Activated naive CD4-positive, alpha-beta T cell treated with anti-CD3 and anti-CD28 coated beads for 36 hours (primary cell): ENCODE results near the gene HSD17B13. TPM values are rescaled to one million over a fixed set of nuclear protein-coding genes. Genes with fewer than 3 reads are reported as not detected.
"Not testable (repeated sequence)": the region's sequence is repeated elsewhere in the genome, so short reads cannot be mapped to it uniquely, and the experiment has no call there.

Experiments used
- CTCF ChIA-PET: fragments of 350-600 bp; sonication (Branson Sonifier 250); formaldehyde crosslinking; loops from one replicate; lab custom pipeline; 2021; ENCODE audit warnings: antibody characterized with exemption; lab: Charles Lee
- DNase-seq: peaks from one replicate; pipeline ENCODE4 v3.0.0-alpha.2; 2020
- H3K27ac Mint-ChIP-seq: one replicate; pipeline ENCODE4 v1.8.0; 2021; ENCODE audit warnings: mild to moderate bottlenecking, mixed read lengths
- H3K27me3 Mint-ChIP-seq: one replicate; pipeline ENCODE4 v1.8.0; 2021; ENCODE audit warnings: low read depth, mixed read lengths
- H3K36me3 Mint-ChIP-seq: one replicate; pipeline ENCODE4 v1.8.0; 2021; ENCODE audit warnings: low read depth, mixed read lengths
- H3K4me1 Mint-ChIP-seq: one replicate; pipeline ENCODE4 v1.8.0; 2021; ENCODE audit warnings: low read depth, mixed read lengths
- H3K4me3 Mint-ChIP-seq: one replicate; pipeline ENCODE4 v1.8.0; 2021; ENCODE audit warnings: mild to moderate bottlenecking, moderate library complexity, mixed read lengths
- H3K9me3 Mint-ChIP-seq: one replicate; pipeline ENCODE4 v1.8.0; 2021; ENCODE audit warnings: mixed read lengths
- intact Hi-C: fragments of 100-400 bp; cut with micrococcal nuclease; formaldehyde crosslinking; loops from one replicate; pipeline ENCODE4 v1.15.1; 2023
- total RNA-seq, 2 experiments: library from RNA; stranded (reverse); gene quantifications; one replicate each; pipeline ENCODE4 v1.2.3, GENCODE V29; 2021

HSD17B13 gene
- total RNA-seq, 2 experiments from 2014 or later: 0.10 to 0.12 TPM

DNA sequence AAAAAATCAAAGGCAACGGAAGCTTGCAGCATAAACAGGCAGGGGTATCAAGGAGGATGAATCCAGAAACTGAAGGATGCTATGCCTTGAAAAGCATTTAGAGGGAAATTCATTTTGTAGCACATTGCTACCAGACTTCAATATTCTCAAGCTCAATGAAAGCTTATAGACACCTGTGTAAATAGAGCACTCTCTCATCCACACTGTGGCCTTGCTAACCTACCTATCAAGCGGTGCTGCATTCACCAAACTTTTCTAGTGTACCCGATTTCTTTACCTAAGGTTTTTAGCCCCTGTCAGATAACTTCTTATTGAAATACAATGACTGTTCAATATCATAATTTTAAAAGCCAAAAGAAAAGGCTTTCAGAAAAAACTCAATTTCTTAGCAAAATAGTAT, 20.2 kb upstream of the HSD17B13 start:
- H3K27me3 Mint-ChIP-seq: no peaks in the 10 kb centered on the region
- H3K27ac Mint-ChIP-seq: no peak overlapping the region
- H3K9me3 Mint-ChIP-seq: peaks cover 21% of the 10 kb centered on the region
- CTCF ChIA-PET: no interaction called here
- intact Hi-C loops: no loop called here
- H3K36me3 Mint-ChIP-seq: peaks cover 59% of the 10 kb centered on the region
- H3K4me3 Mint-ChIP-seq: no peak overlapping the region
- DNase-seq: no peak
- H3K4me1 Mint-ChIP-seq: no peaks in the 10 kb centered on the region

DNA sequence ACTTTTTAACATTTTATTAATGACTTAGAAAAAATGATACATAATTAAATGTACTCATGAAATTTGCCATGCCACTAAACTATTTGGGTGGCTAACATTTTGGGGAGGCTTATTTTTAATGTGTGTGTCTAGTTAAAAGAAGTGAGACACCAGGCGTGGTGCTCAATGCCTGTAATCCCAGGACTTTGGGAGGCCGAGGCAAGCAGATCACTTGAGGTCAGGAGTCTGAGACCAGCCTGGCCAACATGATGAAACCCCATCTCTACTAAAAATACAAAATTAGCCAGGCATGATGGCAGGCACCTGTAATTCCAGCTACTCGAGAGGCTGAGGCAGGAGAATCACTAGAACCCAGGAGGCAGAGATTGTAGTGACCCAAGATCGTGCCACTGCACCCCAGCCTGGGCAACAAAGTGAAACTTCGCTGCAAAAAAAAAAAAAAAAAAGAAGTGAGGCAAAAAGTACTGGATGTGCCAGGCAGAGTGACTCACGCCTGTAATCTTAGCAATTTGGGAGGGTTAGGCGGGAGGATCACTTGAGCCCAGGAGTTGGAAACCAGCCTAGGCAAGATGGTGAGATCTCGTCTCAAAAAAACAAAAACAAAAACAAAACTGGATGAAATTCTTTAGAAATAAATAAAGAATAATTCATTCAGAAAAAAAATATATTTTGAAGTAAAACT, 19.4 kb upstream of the HSD17B13 start:
- H3K4me3 Mint-ChIP-seq, H3K4me1 Mint-ChIP-seq, H3K27me3 Mint-ChIP-seq, intact Hi-C loops, H3K27ac Mint-ChIP-seq, CTCF ChIA-PET, DNase-seq: not testable (repeated sequence)
- peaks cover 62% of the 10 kb centered on the region for H3K36me3 Mint-ChIP-seq
- H3K9me3 Mint-ChIP-seq: peaks cover 23% of the 10 kb centered on the region

- no peaks in the 10 kb centered on the region for H3K27me3 Mint-ChIP-seq
- peaks cover 17% of the 10 kb centered on the region for H3K9me3 Mint-ChIP-seq
- H3K4me1 Mint-ChIP-seq: no peaks in the 10 kb centered on the region
- intact Hi-C loops: no loop called here
- no peak overlapping the region for H3K27ac Mint-ChIP-seq
- H3K36me3 Mint-ChIP-seq: peaks cover 58% of the 10 kb centered on the region
- H3K4me3 Mint-ChIP-seq: no peak overlapping the region
- CTCF ChIA-PET: no interaction called here
- no peak for DNase-seq
Observed at GRCh38 chr4:87339440-87339839, 16.8 kb upstream of the HSD17B13 start.

DNA sequence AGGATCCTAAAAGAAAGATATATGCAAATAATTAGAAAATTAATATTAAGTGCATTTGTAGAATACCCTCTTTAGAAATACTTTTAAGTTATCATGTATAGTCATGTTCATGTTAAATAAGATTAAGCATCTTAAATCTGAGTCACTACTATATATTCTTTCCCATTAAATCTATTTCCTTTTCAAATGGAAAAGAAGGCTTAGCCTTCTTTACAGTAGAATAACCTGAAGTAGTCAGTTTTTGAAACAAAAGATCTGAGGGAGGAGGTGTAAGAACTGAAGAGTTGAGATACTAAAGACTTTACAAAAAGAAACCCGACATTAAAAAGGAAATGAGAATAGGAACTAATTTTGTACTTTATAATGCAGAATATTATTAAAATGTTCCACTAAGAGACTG, 14.7 kb upstream of the HSD17B13 start:
- no peaks in the 10 kb centered on the region for H3K27me3 Mint-ChIP-seq
- no peak overlapping the region for H3K27ac Mint-ChIP-seq
- CTCF ChIA-PET: no interaction called here
- DNase-seq: no peak
- peaks cover 55% of the 10 kb centered on the region for H3K36me3 Mint-ChIP-seq
- peaks cover 32% of the 10 kb centered on the region for H3K9me3 Mint-ChIP-seq
- H3K4me1 Mint-ChIP-seq: no peaks in the 10 kb centered on the region
- H3K4me3 Mint-ChIP-seq: no peak overlapping the region
- intact Hi-C loops: no loop called here

DNA sequence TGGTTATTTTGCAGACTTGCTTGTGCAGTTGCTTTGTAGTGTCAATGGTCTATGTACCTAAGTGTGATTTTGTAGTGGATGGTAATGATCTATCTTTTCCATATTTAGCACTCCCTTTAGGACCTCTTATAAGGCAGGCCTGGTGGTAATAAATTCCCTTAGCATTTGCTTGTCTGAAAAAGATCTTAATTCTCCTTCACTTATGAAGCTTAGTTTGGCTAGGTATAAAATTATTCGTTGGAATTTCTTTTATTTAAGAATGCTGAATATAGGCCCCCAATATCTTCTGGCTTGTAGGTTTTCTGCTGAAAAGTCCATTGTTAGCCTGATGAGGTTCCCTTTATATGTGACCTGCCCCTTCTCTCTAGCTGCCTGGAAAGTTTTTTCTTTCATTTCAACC, 10.6 kb upstream of the HSD17B13 start:
- intact Hi-C loops: no loop called here
- Mint-ChIP-seq H3K27ac (no peak overlapping the region), H3K4me3 (no peak overlapping the region), H3K36me3 (peaks cover 31% of the 10 kb centered on the region), H3K27me3 (no peaks in the 10 kb centered on the region), H3K4me1 (no peaks in the 10 kb centered on the region), H3K9me3 (peaks cover 61% of the 10 kb centered on the region)
- CTCF ChIA-PET: interaction anchor here (0.6 kb wide), 1 partner anchor 345 kb away, joined by 4 read pairs; no protein-coding TSS in a partner anchor
- no peak for DNase-seq

DNA sequence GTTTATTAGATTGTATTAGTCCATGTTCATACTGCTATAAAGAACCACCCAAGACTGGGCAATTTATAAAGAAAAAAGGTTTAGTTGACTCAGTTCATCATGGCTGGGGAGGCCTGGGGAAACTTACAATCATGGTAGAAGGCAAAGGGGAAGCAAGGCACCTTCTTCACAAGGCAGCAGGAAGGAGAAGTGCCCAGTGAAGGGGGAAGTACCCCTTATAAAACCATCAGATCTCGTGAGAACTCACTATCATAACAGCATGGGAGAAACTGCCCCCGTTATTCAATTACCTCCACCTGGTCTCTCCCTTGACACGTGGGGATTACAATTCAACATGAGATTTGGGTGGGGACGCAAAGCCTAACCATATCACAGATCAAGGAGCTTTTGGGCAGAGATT, 8.1 kb upstream of the HSD17B13 start:
- intact Hi-C loops: no loop called here
- peaks cover 54% of the 10 kb centered on the region for H3K9me3 Mint-ChIP-seq
- DNase-seq: no peak
- peaks cover 17% of the 10 kb centered on the region for H3K36me3 Mint-ChIP-seq
- no peak overlapping the region for H3K27ac Mint-ChIP-seq
- no peak overlapping the region for H3K4me3 Mint-ChIP-seq
- CTCF ChIA-PET: no interaction called here
- H3K4me1 Mint-ChIP-seq: no peaks in the 10 kb centered on the region
- H3K27me3 Mint-ChIP-seq: no peaks in the 10 kb centered on the region

GRCh38 chr4:87327136-87327535, 4.5 kb upstream of the HSD17B13 start:
- H3K27ac Mint-ChIP-seq: no peak overlapping the region
- DNase-seq: no peak
- H3K27me3 Mint-ChIP-seq: no peaks in the 10 kb centered on the region
- no peak overlapping the region for H3K4me3 Mint-ChIP-seq
- no peaks in the 10 kb centered on the region for H3K36me3 Mint-ChIP-seq
- intact Hi-C loops: no loop called here
- CTCF ChIA-PET: interaction anchor here (0.6 kb wide), 1 partner anchor 19 kb away, joined by 4 read pairs; no protein-coding TSS in a partner anchor
- peaks cover 29% of the 10 kb centered on the region for H3K9me3 Mint-ChIP-seq
- H3K4me1 Mint-ChIP-seq: no peaks in the 10 kb centered on the region

DNA sequence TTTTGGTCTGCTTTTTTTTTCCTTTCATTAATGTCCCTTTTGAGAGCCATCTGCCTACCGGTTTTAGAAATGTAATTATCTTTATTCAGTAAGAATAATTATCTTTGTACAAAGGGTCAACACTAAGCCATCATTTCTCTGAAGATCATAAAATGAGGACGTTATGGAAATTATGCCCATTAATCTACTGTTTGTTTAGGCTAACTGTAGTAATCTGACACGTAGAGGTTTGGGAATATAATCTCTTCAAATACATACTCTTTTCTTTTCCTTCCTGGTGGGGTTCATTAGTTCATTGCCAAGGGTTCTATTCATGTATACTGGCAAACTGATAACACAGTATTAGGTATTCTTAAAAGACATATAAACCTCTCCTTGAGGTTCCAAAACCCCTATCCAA, 3.8 kb upstream of the HSD17B13 start:
- intact Hi-C loops: no loop called here
- Mint-ChIP-seq H3K36me3 (no peaks in the 10 kb centered on the region), H3K27me3 (no peaks in the 10 kb centered on the region), H3K27ac (no peak overlapping the region), H3K4me1 (no peaks in the 10 kb centered on the region), H3K4me3 (no peak overlapping the region), H3K9me3 (peaks cover 22% of the 10 kb centered on the region)
- DNase-seq: no peak
- CTCF ChIA-PET: interaction anchor here (0.6 kb wide), 1 partner anchor 1697 kb away, joined by 3 read pairs; no protein-coding TSS in a partner anchor

GRCh38 chr4:87321888-87322287, 794 bp downstream of the HSD17B13 start:
- no peak for DNase-seq
- Mint-ChIP-seq H3K4me1 (no peaks in the 10 kb centered on the region), H3K27me3 (no peaks in the 10 kb centered on the region), H3K36me3 (no peaks in the 10 kb centered on the region), H3K9me3 (no peaks in the 10 kb centered on the region), H3K27ac (no peak overlapping the region), H3K4me3 (no peak overlapping the region)
- intact Hi-C loops: no loop called here
- CTCF ChIA-PET: no interaction called here

- Mint-ChIP-seq H3K4me3 (no peak overlapping the region), H3K27me3 (no peaks in the 10 kb centered on the region), H3K36me3 (no peaks in the 10 kb centered on the region), H3K27ac (no peak overlapping the region), H3K4me1 (no peaks in the 10 kb centered on the region), H3K9me3 (no peaks in the 10 kb centered on the region)
- intact Hi-C loops: no loop called here
- DNase-seq: no peak
- CTCF ChIA-PET: interaction anchor here (0.8 kb wide), 1 partner anchor 48 kb away, joined by 3 read pairs; no protein-coding TSS in a partner anchor
Observed at GRCh38 chr4:87317527-87317926, 5.2 kb downstream of the HSD17B13 start.

GRCh38 chr4:87316961-87317360, 5.7 kb downstream of the HSD17B13 start:
- Mint-ChIP-seq H3K27me3 (no peaks in the 10 kb centered on the region), H3K36me3 (no peaks in the 10 kb centered on the region), H3K9me3 (no peaks in the 10 kb centered on the region), H3K27ac (no peak overlapping the region), H3K4me3 (no peak overlapping the region), H3K4me1 (no peaks in the 10 kb centered on the region)
- DNase-seq: no peak
- CTCF ChIA-PET: no interaction called here
- intact Hi-C loops: no loop called here

DNA sequence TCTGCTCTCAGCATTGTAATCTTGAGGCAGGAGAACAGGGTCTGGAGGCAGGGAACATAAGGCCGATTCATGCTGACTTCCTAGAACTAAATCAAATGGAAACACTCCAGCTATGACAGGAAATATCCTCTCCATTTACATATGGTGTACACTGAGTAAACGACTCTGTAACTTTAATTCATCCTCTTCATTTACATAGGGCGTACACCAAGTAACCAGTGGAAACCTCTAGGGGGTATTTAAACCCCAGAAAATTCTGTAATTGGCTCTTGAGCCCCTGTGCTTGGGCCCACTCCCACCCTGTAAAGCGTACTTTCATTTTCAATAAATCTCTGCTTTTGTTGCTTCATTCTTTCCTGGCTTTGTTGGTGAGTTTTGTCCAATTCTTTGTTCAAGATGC, 7.7 kb downstream of the HSD17B13 start:
- not testable (repeated sequence) for H3K4me3 Mint-ChIP-seq

DNA sequence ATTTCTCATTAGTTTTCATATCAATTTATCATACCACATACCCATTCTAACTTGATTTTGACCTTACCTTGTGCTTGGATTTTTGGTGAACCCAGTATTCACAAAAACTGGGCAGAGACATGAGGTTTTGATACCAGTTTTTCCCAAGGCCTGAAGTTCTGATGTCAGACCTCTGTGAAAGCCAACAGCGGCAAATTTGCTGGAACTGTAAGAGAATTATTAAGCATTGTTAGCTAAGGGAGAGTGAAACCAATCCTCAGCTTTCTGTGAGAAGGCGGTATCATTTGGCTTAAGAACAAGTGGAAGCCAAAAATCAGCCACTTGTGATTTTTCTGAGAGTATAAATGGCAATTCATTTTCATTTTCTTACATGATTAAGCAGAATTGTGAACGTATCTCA, 8.9 kb downstream of the HSD17B13 start:
- H3K27ac Mint-ChIP-seq: no peak overlapping the region
- intact Hi-C loops: no loop called here
- no peaks in the 10 kb centered on the region for H3K36me3 Mint-ChIP-seq
- no peaks in the 10 kb centered on the region for H3K9me3 Mint-ChIP-seq
- DNase-seq: no peak
- no peaks in the 10 kb centered on the region for H3K27me3 Mint-ChIP-seq
- H3K4me1 Mint-ChIP-seq: no peaks in the 10 kb centered on the region
- CTCF ChIA-PET: no interaction called here
- H3K4me3 Mint-ChIP-seq: no peak overlapping the region

More for the DNA sequence above, 7.7 kb downstream of the HSD17B13 start:
- H3K27me3 Mint-ChIP-seq, intact Hi-C loops, H3K4me1 Mint-ChIP-seq, H3K27ac Mint-ChIP-seq, CTCF ChIA-PET, H3K36me3 Mint-ChIP-seq, DNase-seq, H3K9me3 Mint-ChIP-seq: not testable (repeated sequence)
